Measurements from ENCODE around the gene SNF8.
"Not testable (repeated sequence)": the region's sequence is repeated elsewhere in the genome, so short reads cannot be mapped to it uniquely, and the experiment has no call there.

The SNF8 gene, protein sequence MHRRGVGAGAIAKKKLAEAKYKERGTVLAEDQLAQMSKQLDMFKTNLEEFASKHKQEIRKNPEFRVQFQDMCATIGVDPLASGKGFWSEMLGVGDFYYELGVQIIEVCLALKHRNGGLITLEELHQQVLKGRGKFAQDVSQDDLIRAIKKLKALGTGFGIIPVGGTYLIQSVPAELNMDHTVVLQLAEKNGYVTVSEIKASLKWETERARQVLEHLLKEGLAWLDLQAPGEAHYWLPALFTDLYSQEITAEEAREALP

DNA sequence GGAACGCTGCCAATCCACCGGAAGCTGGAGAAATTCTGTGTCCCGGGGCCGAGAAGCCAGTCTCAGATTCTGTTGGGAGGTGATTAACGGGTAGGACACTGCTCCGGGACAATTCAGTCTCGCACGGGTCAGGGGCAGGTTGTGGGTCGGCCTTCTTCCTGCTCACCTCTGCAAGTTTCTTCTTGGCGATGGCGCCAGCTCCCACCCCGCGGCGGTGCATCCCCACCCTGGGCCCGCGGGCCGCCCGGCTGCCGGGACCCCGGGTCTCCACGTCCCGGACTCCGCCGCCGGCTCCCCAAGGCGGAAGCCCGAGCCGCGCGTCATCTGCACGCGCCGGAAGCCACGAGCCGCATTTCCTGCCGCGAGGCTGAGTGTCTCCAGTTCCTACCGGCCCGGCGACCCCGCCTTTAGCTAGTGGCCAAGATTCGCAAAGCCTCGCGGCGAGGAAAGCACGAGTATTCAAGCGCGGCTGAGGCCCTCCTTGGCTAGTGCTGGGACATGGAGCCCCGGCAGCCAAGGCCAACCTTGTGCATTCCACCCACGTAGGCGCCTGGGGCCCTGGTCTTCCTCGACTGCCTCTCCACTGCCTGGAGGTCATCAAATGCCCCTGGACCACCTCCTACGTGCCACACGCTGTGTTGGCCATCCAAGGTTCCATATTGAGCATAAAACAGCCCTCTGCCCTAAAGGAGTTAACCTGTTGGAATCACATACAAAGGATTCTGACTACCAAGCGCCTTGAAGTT is at the start of gene SNF8:
SNF8 (minus strand) TSS at position 328 of the 746 bp plus-strand sequence; CDS start at position 220, 108 bp downstream.
- DNase-seq (ENCODE audit: low spot score), result peak; percentile 84

DNA sequence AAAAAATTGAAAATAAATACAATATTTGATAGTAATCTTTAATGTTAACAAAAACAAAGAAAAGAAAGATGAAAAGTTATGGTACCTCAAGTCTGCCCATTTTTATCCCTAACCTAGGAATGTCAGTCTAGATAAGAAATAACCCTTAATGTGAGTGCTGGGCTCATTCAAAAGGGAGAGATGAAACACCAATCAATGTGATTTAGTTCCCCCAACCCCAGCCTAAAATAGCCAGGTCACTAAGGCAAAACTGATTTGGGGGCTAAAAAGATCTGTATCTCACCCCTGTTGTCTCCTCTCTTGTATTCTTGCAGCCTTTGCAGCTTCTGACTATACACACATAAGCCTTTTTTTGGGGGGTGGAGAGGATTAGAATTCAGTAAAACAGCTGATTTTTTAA is 49.3 kb upstream of the SNF8 start:
- DNase-seq (ENCODE audit: low spot score), result no peak

DNA sequence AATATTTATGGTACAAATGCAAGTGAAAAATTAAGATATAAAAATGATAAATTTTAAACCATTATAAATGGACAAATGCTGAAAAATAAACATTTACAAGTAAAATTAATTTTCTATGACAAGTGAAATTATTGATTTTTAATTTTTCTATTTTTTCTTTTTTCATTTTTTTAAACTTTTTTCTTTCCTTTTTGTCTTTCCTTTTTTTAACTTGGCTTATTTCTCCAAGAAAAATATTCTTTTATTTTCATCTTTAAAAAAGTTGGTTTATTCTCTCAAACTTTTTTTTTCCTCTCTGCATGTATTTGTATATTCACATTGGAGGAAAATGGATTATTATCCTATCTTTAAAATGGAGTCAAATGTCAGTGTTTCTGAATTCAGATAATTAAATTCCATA is 48.7 kb upstream of the SNF8 start:
- no peak for DNase-seq (ENCODE audit: low spot score)

DNA sequence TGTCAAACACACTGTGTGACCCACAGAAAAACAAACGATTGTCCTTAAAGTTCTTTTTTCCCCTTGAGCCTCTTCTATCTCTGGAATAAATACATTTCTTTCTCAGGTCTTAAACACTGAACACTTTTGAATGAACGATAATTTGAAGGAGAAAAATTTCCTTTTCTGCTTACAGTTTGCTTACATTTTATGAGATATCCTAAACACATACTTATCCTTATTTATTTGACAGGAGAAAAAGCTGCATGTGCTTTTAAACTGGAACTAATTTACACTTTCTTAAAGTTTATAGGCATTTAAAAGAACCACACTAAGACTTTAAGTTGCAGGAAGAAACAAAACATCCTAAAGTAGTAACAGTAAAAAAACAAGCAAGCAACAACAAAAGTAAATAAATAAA is 47.8 kb upstream of the SNF8 start:
- DNase-seq (ENCODE audit: low spot score), result no peak

DNA sequence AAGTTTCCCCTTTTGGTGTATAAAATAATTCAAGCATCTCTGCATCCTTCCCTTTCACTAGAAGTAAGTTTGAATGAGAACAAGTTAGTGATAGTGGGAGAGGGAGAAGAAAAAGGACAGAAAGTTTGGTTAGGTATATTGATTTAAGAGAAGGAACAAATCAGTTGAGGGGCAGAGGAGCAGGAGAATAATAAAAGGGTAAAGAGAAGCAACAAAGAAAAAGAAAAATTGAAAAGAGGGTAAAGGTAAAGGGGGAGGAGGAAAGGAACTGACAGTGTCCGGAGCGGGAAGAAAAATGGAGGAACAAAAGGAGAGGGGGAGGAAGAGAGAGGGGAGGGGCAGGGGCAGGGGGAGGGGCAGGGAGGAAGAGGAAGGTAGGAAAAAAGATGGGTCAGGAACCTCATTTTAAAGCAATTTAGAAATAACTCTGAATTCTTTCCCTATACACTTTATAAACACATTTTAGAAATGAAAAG is 46.3 kb upstream of the SNF8 start:
- DNase-seq (ENCODE audit: low spot score), result no peak

DNA sequence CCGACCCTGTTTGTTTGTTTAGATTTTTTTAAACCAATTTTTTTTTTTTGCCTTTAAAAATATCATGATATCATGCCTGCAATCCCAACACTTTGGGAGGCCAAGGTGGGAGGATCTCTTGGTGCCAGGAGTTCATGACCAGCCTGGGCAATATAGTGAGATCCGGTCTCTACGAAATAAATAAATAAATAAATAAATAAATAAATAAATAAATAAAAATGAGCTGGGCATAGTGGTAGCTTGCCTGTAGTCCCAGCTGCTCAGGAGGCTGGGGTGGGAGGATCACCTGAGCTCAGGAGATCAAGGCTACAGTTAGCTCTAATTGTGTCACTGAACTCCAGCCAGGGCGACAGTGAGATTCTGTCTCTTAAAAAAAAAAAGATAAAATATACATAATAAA is 44.5 kb upstream of the SNF8 start:
- DNase-seq (ENCODE audit: low spot score), result no peak

DNA sequence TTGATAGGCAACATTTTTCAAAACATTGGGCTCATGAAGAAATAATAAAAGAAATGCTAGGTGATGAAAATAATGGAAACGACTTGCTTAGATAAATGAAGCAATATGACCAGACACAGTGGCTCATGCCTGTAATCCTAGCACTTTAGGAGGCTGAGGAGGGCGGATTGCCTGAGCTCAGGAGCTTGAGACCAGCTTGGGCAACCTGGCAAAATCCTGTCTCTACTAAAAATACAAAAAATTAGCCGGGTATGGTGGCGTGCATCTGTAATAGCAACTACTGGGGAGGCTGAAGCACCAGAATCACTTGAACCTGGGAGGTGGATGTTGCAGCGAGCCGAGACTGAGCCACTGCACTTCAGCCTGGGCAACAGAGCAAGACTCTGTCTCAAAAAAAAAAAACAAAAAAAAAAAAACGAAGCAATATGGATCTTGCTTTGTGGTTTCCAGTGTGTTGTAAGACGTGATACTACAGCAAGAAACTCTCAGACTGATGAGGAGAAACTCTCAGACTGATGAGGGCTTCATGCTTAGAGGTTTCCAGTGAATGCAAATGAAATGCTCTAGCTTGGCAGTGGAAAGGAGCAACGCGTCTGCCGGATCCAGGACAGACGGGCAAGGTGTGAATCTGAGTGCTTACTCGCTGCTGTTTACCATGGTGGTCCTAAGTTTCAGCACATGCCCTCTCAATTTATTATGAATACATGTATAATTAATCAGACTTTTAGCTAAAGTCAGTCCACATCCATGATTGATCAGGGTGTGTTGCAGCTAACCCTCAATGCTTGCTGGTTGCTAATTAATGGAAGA is 41.0 kb upstream of the SNF8 start:
- no peak for DNase-seq (ENCODE audit: low spot score)

DNA sequence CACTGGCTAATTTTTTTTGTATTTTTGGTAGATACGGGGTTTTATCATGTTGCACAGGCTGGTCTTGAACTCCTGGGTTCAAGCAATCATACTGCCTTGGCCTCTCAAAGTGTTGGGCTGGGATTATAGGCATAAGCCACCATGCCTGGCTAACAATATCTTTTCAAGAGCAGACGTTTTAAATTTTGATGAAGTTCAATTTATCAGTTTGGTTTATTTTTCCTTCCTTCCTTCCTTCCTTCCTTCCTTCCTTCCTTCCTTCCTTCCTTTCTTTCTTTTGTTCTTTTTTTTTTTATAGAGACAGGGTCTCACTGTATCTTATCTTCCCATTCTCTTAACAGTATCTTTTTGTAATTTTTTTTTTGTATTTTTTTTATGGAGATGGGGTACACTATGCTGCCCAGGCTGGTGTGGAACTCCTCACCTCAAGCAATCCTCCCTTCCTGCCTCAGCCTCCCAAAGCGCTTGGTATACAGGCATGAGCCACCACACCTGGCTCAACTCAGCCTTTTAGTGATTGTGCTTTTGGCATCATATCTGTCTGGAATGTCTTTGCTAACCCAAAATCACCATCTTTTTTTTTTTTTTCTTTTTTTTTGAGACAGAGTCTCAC is 37.4 kb upstream of the SNF8 start:
- DNase-seq (ENCODE audit: low spot score), result no peak

DNA sequence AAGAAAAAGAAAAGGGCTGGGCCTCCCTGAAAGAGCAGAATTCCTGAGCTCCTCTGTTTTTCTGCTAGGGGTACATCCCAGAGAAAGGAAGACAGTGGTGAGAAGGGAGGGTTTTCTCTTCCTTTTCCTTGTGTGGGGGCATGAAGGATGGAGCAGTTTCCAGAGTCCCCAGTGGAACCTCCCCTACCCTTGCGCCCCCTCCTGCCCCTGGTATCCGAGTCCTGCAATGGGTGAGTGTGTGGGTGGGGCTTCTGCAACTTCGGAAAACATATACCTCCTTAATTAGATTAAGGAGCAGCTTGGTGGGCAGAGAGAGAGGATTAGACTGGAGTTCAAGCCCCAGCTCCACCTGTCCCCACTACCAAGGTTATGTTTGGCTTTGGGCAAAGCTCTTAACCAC is 29.2 kb upstream of the SNF8 start:
- no peak for DNase-seq (ENCODE audit: low spot score)

DNA sequence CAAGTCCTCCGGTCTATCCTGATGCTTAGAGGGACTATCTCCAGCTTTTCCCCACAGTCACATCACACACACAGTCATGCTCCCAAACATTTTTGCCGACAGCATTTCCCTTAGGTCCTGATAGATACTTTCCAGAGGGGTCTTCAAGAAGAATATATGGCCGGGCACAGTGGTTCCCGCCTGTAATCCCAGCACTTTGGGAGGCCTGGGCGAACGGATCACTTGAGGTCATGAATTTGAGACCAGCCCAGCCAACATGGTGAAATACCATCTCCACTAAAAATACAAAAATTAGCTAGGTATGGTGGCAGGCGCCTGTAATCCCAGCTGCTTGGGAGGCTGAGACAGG is 28.1 kb upstream of the SNF8 start:
- no peak for DNase-seq (ENCODE audit: low spot score)

DNA sequence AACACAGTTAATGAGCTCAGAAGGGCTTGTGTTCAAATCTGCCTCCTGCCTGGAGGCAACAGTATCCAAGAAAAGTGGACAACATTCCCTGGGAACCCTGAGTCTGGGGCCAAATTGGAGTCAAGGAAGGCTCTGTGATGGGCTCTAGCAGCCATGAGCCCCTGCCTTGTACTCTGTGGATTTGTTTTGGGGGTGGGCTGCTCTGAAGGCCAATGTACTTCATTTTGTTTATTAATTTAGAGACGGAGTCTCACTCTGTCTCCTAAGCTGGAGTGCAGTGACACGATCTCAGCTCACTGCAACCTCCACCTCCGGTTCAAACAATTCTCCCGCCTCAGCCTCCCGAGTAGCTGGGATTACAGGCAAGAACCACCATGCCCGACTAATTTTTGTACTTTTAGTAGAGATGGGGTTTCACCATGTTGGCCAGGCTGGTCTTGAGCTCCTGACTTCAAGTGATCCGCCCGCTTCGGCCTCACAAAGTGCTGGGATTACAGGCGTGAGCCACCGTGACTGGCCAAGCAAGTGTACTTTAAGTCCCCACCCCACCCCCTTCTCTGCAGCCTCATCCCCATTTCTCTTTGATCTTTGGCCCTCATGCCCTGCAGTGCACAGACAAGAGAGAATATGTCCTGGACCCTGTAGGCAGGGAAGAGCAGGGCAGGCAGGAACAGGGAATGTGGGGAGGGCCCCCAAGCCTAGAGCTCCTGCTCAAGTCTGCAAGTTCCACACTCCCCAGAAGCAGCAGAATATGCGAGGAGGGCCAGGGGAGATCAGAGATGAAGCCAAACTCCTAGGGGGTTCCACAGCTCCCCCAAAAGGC is 26.4 kb upstream of the SNF8 start:
- no peak for DNase-seq (ENCODE audit: low spot score)

DNA sequence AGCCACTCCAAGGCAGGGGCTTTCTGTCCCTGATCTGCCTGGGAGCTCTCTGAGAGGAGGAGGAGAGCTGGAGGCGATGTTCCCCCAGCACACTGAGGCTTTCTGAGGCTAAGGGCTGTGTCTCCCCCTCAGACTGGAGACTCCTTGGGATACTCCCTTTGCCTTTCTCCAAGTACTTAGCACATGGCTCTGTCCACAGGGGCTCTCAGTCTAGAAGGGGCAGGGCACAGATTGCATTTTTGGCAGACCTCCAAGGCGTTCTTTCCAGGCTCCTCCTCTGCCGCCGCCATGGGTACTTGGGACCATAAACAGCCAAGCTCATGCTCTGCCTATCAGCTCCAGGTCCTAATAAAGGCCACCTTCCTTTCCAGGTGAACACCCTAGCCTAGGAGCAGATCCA is 25.6 kb upstream of the SNF8 start:
- DNase-seq (ENCODE audit: low spot score), result no peak

DNA sequence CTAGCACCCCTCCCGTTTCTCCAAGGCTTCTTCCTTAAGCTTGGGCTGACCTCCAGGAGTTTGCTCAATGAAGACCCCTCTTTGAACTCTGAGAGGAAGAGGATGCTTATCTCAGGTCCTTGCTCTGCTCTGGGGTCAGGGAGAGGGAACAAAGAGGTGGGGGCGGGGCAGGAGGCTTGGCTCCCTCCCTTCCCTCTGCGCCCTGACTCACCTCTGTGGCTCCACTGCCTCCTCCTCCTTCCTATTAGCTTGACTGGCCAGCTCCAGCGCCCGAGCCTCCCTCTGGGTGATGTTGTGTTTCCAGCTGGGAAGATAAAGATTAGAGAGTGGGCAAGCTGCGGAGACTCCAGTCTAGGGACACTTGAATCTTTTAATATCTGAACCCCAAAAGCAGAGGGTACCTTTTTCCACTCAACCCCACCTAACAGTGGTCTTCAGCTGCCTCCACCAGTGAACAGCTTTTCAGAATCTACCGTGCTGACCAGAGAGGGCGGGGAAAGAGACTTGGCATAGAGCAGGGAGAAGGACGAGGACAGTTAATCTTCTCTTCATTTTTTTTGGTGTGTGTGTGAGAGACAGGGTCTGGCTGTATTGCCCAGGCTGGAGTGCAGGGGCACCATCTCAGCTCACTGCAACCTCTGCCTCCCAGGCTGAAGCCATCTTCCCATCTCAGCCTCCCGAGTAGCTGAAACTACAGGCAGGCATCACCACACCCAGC is 17.0 kb upstream of the SNF8 start:
- no peak for DNase-seq (ENCODE audit: low spot score)

DNA sequence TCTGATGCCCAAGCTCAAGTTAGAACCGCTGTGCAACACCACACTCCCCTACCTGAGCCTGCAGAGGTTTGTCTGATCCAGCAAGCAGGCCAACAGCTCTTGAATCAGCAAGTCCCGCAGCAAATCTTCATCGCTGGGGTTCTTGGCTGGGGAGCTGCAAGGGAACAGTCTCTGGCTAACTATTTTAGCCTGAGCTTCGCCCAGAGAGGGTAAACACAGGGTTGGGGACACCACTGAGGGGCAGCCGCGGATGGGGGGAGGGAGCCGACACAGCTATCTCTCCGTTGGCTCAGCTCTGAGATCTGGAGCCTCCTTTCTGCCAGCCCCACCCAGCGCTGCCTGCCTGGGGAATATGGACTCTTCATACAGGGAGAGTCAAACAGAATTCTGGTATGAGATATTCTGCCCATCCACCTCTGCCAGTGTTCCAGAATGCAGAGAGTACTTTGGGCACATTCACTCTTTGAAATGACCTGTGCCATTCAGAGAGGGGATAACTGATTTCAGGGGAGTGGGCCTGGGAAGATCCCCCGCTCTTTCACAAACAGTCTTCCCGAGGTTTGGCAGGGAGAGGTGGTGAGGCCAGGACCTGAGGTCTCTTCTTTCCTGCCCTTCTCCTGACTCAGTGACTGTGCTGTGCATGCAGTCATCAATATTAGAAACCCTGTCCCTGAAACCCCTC is 16.3 kb upstream of the SNF8 start:
- DNase-seq (ENCODE audit: low spot score), result no peak

DNA sequence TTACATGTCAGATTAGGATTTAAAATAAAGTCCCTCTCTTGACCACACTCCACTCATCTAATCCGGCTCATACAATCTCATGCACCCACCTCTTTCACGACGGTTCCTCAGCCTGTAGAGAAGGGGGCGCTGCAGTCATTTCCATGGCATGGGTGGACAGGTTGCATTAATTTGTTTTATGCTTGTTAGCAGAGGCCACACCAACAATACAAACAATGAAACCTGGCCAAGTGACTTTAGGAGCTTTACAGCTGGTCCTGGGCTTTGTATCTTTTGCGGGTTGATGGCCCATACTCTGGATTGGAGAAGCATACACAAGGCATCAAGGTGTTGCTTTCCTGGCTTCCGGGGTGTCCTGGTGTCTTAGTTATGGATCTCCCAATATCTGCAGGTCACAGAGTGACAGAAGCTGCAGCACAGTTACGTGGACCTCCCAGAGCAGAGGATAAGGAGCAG is 9.7 kb upstream of the SNF8 start:
- DNase-seq (ENCODE audit: low spot score), result no peak

DNA sequence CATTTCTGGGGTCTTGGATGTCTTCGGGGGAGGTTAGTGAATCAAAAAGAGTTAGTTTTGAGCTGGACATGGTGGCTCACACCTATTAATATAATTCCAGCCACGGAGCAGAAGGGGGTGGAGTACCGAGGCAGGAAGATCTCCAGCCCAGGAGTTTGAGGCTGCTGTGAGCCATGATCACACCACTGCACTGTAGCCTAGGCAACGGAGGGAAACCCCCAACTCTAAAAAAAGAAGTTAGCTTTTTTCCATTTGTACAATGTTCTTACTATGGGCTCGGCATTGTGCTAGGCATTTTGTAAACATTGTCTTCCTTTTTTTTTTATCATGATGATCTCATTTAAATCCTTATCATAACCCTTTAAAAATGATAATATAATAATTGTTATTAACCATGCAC is 8.3 kb upstream of the SNF8 start:
- DNase-seq (ENCODE audit: low spot score), result no peak

DNA sequence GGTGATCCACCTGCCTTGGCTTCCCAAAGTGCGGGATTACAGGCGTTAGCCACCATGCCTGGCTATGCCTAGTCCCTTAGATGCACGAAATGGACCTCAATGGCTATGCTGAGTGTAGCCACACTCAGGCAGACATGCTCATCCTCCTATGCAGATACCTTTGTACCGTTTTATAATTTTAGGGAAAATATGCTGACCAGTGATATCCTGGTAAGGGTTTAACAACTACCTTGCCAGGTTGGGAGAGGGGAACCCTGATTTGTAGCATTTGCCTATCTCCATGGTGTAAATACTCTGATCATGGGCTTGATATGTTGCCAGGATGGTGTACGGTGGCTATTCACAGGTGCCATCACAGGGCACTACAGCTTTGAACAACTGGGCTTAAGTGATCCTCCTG is 6.9 kb upstream of the SNF8 start:
- no peak for DNase-seq (ENCODE audit: low spot score)

DNA sequence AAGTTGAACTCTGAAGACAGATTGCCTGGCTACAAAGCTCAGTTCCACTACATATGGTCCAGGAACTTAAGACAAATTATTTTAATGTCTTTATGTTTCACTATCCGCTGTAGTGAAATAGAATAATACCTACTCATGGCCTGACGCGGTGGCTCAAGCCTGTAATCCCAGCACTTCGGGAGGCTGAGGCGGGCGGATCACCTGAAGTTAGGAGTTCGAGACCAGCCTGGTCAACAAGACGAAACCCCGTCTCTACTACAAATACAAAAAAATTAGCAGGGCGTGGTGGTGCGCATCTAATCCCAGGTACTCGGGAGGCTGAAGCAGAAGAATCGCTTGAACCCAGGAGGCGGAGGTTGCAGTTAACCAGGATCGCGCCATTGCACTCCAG is 614 bp upstream of the SNF8 start:
- DNase-seq (ENCODE audit: low spot score), result not testable (repeated sequence)

DNA sequence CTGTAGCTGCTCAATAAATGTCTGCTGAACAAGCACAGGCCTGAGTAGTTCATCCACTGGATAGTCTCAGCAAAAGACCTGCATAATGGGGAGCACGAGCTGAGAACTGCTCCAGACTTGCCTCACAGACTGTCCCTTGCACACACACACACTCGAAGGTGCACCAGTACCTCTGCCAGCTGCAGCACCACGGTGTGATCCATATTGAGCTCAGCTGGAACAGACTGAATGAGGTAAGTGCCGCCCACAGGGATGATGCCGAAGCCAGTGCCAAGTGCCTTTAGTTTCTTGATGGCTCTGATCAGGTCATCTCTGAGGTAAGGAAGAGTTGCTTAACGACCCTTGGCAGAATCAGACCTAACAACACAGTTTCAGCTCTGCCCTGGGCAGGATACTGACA is 11.6 kb downstream of the SNF8 start:
- DNase-seq (ENCODE audit: low spot score), result no peak

DNA sequence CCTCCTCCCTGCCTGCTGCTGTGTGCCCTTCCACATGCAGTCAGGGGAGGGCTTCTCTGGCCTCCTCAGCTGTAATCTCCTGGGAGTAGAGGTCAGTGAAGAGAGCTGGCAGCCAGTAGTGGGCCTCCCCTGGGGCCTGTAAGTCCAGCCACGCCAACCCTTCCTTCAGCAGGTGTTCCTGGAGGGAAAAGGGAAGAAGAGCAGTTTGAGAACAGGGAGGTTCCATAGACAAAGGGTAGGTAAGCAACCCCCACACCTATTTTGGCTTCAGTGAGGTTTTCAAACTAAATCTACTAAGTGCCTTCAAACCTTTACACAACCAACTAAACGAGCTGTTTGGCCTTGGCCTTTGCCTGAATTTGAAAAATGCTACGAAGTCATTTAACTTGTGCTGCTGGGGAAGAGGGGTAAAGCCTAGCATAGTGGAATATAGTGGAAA is 14.2 kb downstream of the SNF8 start:
- no peak for DNase-seq (ENCODE audit: low spot score)
